Stimulated activated CD4-positive, alpha-beta T cell treated with anti-CD3 and anti-CD28 coated beads, Interleukin-12 subunit alpha, Interleukin-12 subunit beta, amount 100 ng/mL, for 24 hours (primary cell): ENCODE data around the gene RRAS.

Source experiments
- DNase-seq, 2 experiments: peaks; one replicate each; pipeline ENCODE4 v3.0.0-alpha.2; 2020; ENCODE audit warnings: low read depth in 2 of 2

The RRAS gene

GRCh38 chr19:49595819-49596404, 44.0 kb downstream of the RRAS start:
- DNase-seq = no peak

DNA sequence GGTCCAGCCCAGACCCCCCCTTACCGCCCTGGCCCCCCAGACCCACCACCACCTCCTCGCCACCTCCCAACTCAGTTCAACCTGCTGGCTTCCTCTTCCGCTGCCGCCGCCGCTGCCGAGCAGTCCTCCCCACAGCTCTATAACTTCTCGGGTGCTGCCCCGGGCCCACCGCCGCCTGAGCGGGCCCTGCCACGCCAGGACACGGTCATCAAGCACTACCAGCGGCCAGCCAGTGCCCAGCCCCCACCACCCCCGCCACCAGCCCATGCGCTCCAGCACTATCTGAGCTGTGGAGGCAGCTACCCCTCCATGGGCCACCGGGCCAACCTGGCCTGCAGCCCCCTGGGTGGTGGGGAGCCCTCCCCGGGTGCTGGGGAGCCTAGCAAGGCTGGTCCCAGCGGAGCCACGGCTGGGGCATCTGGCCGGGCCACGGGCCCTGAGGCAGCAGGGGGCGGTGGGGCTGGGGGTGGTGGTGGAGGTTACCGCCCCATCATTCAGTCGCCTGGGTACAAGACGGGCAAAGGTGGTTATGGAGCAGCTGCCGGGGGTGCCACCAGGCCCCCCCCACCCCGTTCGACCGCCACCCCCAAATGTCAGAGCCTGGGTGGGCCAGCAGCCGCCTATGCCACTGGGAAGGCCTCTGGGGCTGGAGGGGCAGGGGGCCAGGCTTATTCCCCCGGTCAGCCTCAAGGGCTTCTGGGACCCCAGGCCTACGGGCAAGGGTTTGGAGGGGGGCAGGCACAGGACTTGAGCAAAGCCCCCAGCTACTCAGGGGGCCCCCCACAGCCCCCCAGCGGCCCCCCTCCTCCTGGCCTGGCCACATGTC, 44.7 kb downstream of the RRAS start:
- no peak for DNase-seq

GRCh38 chr19:49594157-49594992, 45.6 kb downstream of the RRAS start:
- DNase-seq = no peak

DNA sequence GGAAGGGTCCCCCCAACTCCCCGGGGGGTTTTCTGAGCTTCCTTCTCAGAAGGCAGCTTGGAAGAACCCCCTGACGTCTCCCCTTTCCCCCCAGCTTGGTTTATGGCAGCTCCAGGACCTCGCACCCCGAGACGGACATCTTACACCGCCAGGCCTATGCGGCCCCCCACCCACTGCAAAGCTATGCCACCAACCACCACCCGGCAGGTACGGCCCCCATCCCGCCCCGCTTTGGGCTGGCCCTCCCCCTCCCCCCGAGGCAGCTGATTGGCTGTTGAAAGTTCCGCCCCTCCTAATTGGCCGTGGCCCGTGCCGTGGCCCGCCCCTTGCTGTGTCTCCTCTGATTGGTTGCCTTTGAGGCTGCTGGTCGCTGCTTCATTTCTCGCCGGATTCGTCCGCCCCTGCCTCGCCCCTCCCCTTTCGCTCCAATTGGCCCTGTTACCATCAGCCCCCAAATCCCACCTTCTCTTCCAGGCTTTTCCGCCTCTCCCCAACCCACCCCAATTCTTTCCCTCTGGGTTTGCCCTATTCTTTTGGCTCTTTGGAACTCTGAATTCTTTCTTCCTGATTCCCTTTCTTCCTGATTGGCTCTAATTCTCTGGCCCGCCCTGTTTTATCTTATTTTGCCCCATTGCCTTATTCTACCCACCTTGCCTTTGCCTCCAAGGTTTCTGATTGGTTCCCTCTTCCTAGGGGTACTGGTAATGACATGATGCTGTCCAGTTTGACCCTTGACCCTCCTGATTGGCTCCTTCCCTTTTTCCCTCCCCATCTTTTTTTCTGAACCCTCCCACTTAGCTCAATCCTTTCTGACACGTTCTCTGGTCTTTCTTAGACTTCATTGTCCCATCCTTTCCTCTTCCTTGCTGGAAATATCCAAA, 46.5 kb downstream of the RRAS start:
- DNase-seq = peak; percentile 79 to 96

GRCh38 chr19:49592486-49593232, 47.3 kb downstream of the RRAS start:
- DNase-seq = no peak

DNA sequence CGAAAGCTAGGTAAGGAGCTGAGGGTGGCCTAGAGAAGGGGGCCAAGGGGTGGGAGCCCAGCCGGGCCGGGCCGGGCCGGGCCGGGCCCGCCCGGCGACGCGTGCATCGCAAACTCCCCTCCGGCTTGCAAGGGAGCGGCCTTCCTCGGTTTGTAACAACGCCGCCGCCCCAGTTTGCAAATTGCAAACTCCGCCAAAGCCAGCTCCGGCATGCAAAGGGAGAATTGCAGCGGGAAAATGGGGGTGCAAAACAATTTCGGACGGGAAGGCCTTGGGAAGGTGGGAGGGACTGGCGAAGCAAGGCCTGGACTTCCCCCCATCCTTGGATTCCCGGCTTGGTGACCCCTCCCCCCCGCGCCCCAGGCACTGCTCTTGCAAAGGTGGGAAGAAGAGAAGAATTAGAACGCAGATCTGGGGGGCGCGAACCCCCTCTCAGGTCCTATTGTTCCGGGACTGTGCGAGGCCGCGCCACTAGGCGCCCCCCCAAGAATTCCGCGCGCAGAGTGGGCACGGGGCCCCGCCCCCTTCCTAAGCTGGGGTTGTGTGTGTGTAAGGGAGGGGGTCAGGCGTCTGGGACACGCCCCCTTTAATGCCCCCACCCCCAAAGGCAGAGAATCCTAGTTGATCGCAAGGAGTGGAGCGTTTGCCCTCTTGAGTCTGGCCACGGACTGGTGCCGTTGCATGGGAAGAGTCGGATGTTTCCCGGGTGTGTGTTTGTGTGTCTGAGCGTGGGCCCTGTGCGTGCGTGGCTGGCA, 48.0 kb downstream of the RRAS start:
- peak in 1 of 2 experiments; percentile 41 for DNase-seq

- DNase-seq = peak; percentile 56 to 63
Measured at GRCh38 chr19:49590971-49591730, 48.8 kb downstream of the RRAS start, which contains the start of gene PRR12. PRR12 (plus strand) TSS chr19:49591182; CDS start chr19:49591655, 473 bp downstream.

- peak; percentile 83 to 94 for DNase-seq
Measured at GRCh38 chr19:49590071-49590970, 49.6 kb downstream of the RRAS start.

- DNase-seq = no peak
Measured at GRCh38 chr19:49589502-49589905, 50.4 kb downstream of the RRAS start.

DNA sequence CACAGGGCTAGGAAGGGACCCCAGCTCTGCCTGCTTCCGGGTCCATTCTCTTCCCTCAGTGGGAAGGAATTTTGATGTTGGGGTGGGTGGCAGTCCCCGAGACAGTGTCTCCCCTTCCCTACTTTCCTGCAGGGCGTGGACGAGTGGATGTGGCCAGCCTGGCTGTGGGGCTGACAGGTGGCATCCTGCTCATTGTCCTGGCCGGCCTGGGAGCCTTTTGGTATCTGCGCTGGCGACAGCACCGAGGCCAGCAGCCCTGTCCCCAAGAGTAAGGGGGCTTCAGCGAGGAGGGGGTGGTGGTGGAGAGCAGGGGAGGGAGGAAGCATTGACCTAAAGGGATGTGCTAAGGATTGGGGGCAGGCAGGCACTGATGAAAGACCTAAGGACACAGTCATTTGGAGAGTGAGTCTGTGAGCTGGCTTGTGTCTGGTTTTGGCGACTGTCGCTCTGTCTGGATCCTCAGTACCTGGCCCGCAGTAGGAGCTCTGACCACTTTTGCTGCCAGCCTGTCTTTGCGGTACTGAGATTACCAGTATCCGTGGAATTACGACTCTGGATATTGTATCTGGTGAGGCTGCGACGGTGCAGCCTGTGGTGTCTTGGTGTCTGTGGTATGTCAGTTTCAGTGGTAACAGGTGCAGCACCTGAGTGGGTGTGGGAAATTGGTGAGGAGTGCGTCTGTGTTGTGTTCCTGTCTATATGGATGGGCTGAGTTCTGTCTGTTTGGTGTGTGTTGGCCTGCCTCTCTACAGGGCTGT, 51.4 kb downstream of the RRAS start:
- peak in 1 of 2 experiments; percentile 37 for DNase-seq

- DNase-seq = no peak
Measured at GRCh38 chr19:49587227-49587626, 52.7 kb downstream of the RRAS start.
